Fibroblast of upper back skin (primary cell): ENCODE data around the gene MAP4K4.
"Not testable (repeated sequence)": the region's sequence is repeated elsewhere in the genome, so short reads cannot be mapped to it uniquely, and the experiment has no call there.

ENCODE experiments used
- DNase-seq: peaks from one replicate; pipeline ENCODE4 v3.0.0-alpha.2; 2013

The MAP4K4 gene

DNA sequence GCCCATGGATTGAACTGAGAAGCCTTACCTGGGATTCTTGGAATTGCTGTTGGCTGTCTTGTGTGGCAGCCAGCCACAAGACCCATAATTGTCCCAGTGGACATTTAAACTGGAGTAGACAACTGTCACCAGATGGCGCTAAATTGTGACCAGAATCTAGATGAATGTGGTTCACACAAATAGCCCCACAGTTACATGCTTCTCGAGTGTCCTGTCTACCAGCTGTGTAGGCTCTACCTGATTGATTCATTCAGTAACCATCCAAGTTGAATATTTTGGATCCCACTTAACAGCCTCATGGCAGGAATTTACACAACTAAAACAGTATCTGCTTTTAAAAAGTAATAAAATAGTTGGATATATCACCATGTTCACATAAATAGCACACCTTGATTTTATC, 73.2 kb downstream of the MAP4K4 start:
- DNase-seq = peak; percentile 72

DNA sequence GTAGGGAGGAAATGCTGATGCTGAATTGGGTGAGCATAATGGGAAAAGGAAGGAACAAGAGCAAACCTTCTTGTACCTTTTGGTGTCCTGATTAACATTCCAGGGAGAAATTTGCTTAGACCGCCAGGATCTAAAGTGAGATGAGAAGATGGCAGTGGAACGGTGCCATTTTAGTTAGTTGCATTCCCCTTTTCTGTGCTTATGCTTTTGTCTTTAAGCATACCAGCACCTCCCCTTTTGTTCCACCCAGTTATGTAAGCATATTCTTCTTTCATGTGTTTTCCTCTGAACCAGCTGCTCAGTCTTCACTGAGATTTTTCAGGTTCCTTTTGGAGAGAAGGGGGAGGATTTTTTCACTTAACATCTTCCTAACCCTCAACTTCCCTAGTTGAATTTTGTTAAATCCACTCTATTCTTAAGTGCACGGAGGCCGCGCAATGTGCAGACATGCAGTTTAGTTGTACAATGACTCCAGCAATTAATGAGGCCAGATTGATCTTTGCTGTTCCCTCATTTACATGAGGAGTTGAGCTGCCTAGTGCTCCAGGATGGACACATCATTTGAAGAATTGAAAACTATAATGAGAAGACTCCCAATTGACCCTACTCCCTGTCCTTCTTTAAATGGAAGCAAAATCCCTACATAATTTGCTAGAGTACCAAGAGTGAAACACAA, 73.9 kb downstream of the MAP4K4 start:
- no peak for DNase-seq

DNA sequence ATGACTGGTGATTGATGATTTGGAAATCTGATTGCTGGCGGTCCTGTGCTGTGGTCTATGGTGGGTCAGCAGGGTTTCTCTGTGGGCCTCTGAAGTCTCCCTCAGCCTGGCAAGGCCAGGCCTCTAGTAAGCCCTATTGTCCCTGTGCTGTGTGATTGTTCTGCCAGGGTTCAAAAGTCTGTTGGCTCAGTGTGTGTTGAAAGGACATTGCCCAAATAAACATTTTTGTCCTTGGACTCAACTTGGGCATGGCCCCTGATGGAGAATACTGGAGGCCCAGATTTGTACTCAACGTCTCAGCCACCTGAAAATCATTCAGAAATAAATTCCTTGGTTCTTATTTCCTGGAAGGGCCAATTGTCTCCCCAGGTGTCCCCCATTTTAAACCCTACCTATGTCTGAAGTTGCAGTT, 74.4 kb downstream of the MAP4K4 start:
- DNase-seq = no peak

DNA sequence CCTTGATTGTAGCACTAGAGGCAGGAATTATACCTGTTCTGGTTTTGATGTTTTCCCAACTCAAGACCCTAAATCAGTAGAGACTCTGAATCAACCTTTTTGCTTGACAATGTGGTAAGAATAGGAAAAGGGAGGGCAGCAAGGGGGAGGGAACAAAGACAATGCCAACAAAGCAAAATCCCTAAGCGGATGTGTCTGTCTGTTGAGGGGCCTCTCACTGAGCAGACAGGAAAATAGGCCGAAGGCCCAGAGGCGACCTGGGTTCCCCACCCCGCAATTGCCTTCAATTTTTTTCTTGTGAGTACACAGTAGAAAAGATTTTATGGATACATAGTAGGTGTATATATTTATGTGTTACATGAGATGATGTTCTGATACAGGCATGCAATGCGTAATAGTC, 75.6 kb downstream of the MAP4K4 start:
- DNase-seq = no peak

DNA sequence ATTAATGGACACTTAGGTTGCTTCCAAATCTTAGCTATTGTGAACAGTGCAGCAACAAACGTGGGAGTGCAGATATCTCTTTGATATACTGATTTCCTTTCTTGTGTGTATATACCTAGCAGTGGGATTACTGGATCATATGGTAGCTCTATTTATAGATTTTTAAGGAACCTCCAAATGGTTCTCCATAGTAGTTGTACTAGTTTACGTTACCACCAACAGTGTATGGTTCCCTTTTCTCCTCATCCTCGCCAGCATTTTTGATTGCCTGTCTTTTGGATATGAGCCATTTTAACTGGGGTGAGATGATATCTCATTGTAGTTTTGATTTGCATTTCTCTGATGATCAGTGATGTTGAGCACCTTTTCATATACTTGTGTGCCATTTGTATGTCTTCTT, 76.5 kb downstream of the MAP4K4 start:
- not testable (repeated sequence) for DNase-seq

DNA sequence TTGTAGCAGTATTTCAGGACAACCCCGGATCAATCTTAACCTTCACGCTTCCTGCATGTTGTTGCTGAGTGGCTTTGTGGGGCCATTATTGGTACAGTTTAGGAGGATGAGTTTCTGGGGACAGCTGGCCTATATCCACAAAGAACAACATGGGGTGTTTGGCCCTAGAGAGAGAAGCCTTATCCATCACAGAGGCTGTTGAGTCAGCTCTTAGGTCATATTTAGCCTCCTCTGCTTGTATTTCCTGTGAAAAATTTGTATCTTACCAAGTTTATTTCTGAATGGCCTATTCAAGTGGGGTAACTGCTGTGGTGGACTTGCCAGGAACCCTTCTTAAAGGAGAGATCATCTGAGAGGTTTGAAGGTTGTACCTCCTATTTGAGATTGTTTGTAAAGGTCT, 77.6 kb downstream of the MAP4K4 start:
- no peak for DNase-seq

DNA sequence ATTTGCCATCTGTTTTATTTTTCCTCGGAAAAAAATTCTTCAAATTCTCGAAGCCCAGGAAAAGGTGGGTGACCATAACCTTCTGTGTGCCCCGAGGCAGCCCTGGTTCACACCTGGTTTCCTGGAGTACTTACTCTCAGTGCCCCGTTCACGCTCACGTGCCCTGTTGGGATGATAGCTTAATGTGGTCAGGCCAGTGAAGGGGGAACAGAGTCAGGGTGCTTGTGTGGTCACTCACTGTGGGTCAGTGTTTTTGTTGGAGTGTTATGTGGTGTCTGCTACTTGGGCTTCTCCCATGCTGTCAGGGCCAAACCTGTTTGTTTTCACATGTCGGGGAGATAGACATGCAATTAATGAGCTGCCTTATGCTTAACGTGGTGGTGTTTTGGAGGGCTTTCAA, 78.1 kb downstream of the MAP4K4 start:
- DNase-seq = no peak

DNA sequence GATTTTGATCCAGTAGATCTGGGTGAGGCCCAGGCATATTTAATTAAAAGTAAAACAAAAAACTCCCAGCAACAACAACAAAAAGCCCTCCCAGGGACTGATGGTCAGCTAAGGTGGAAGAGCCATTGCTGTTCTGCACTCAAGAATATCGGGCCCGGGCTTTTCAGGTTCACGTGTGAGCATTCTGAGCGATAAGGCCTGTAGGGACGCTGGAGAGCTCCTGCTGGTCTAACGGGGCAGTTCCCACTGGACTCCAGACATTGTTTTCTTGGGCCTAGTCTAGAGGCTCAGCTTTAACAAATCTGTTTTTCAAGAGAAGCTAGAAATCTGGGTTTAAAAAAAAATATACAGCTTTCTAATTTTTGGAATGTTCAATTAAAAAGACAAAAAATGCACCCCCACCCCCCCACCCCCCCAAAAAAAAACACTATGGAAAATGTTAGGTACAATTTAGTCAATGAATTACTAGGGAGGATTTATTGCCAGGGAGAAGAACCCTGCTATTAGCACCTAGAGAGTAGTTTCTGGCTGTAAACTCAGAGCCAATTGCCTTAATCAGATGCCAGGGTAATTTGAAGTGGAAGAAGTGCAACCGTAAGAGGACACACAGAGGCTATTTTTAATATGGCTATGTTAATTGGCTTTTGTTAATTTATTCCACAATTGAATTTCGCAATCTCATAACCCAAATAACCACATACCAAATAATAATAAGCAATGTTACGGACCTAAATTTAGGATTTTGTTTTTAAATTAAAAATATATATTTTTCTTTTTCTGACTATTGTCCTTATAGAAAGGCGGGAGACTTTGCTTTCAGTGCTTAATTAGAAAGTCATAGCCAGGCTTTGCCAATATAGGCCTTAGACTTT, 78.9 kb downstream of the MAP4K4 start:
- no peak for DNase-seq

DNA sequence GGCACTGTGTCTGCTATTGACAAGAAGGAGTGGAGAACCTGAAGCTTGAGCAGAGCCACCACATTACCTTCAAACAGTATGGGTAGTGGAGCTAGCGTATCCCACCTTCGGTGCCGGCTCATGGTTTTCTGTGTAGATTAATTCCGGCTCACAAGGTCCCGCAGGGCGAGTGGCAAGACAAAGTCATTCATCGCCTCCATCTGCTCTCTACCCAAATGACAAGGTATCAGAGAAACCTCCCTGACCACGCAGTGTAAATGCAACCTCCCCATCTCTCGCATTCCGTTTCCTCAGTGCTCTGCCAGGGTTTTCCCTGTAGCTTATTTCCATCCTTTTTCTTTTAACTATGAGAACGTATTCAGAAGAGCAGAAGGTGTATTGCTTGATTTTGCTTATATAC, 79.8 kb downstream of the MAP4K4 start:
- no peak for DNase-seq

DNA sequence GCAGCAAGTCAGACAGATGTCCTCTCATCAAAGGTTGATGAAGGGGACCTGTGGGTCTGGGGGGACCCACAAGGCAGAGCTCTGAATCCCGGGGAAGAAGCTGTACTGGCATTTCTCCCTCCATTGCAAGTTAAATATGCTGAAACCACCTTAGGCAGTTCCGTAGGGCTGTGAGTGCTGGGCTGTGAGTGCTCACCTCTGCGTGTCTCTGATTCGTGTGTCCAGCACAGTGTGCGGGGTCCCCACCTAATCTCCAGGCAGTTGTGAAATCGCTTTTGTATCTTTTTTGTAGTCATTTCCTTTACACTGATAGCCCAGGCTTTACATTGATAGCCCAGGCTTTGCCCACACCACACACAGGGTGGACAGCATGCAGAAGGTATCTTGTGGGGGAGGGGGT, 80.6 kb downstream of the MAP4K4 start:
- DNase-seq = no peak

DNA sequence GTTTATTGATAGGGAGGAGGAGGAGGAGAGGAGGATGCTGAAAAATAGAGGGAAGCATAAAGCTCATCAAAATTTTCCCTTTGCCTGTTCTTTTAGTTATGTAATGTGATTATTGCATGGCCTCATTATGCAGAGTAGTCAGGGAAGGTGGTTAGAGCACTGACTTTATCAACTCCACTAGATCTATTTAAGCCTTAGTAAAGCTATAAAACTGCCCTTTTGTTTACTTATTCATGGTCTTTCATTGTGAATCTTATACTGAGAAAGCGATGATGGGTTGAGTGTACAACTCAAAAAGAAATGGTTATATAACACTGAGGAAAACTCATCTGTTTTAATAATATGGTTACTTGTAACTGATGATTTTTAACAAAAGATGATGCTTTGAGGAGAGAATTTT, 81.7 kb downstream of the MAP4K4 start:
- DNase-seq = no peak

DNA sequence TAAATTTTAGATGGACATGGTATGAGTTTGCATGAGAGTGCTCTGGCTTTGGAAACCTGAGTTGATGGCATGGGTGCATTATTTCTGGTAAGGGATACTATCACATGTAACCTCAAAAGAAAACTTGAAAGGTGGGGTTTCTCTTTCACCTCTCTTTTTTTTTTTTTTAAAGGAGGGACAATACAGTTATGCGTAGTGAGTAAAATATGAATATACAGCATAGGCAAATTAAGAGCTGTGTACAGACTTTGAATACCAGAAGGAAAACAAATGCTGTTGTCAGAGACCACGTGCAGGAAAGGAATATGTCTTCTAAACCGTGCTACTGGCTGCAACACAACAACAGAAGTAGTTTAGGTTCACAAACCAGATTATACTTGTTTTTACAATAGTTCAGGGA, 82.1 kb downstream of the MAP4K4 start:
- no peak for DNase-seq

DNA sequence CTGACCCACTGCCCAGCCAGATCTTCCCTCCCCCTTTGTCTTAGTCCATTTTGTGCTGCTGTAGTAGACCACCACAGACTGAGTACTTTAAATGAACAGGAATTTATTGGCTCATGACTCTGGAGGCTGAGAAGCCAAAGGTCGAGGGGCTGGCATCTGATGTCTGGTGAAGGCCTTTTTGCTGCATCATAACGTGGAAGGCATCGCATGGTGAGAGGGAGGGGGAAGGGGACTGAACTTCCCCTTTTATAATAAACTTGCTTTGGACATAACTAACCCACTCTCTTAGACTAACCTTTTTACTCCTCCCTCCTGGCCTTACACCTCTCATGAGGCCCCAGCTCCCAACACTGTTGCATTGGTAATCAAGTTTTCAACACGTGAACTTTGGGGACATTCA, 83.8 kb downstream of the MAP4K4 start:
- DNase-seq = no peak

DNA sequence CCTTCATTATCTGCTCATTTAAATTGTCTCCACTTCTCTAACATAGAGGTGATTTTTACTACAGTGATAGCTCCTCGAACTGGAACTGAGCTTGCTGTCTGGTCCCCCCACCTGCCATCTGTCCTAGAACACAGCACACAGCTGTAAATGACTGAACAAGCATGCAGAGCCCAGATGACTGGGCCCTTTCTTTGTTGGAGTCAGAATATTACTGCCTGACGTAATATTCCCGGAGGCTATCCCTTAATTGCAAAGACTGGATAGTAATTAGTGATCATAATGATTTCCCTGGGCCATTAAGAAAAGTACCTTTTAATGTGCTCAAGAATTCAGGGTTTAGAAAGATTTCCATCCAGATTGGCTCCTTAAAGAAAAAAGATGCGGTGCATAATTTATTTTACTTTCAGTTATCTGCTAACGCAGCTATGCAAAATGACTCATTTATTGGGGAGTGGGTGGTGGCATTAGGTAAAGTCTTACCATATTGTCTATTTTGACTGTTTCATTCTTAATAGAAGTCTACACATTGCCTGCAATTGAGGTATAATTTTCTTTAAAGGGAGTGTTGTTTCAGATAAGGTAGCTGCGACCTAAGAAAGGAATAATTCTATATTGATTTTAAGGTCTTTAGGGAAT, 84.4 kb downstream of the MAP4K4 start:
- no peak for DNase-seq

DNA sequence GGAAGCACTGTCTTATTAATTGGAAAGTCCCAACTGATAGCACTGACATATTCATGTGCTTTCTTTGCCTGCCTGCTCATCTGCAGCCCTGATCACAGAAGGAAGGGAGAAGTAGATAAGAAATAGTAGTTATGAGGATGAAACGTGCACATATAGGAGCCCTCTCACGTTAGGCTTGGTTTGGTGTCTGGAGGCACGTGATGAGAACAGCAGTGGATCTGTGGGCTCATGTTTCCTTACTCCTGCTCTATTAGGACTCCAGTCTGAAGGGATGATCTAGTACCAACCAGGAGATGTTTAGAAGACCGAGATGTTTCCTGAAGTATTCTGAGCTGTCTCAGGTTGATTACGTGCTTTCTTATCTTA, 84.9 kb downstream of the MAP4K4 start:
- DNase-seq = no peak

DNA sequence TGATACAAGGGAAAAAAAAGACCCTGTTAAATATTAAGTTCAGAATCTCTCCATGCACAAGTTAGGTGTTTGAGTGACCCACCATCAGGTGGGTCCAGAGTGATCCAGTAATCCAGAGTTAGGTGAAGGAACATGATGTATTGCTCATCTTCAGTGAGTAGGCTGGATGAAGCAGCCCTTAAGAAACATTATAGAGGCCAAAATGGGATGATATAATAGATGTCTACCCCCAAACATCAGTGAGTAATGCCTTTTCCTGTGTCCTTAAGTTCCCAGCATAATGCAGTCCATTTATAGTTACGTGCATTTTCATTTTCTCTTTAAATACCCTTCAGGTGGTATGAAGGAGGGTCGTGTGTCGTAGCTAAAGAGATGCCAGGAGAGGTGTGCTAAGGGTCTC, 89.6 kb downstream of the MAP4K4 start:
- DNase-seq = peak; percentile 51

DNA sequence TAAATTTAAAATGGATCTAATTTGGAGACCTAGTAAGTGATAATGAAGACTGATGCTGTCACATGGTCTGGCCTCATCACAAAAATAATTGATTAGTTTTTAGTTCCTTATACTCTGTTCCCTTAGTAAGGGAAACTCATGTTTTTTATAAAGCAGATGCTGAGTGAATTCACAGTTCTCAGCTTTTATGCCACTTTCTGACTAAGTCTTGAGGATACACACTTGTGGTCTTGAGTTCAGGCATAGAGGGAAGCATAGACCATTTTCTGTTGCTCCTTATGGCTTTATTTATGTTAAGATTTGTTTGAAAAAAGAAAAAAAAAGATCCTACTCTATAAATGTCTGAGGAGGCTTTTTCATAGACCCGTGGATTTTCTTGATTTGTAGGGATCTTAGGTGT, 91.1 kb downstream of the MAP4K4 start:
- no peak for DNase-seq

DNA sequence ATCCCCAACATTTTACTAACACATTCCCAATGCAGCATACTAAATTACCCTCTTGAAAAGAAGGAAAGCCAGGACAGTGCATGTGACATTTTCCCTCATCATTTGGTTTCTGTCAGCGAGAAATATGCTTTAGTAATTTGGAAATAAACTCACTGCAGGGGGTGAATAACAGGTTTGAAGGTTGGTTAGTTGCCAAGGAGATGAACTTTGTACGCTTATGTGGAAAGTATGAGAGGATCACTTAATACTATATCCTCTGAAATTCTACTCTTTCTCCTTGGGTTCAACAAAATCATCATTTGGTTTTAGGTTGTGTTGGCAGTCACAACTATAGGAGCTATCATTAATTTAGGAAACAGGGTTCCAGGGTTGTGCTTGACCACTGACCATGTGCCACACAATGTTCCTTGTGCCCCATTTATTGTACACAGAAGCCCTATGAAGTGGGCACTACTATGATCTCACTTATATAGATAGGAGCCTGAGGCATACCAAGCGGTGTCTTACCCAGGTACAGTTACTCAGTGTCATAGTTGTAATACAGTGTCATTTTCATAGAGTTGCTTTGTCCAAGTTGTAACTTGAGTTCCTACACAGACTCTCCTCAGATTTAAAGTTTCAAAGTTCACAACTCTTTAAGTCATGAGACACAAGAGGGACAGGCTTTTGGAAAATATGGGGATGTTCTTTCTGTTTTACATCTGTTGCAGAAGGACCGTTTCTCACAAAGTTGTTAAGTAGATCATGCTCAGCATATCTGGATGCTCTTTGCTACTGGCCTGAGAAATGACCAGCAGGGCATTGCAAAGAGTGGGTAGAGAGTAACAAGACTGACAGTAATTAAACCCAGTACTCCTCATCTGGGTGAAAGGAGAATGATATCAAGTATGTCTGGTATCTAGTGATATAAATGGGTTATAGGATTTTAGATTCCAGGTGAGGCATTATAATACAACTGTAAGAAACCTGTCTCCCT, 91.8 kb downstream of the MAP4K4 start:
- DNase-seq = peak; percentile 40

DNA sequence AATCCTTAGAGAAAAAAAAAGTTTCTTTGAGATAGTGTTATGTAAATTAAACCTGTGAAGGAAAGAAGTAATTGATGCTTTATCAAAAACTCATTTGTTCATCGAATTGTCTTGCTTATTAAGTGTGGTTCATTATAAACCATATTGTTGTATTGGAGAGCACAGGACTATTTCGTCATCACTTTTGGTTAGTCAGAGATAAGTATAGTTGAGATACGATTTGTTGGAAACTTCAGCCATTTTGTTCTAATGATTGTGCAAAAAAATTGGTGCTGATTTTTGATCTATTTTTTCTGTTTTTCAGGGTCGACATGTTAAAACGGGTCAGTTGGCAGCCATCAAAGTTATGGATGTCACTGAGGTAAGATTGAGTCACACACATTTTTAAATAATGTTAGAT, 92.9 kb downstream of the MAP4K4 start:
- DNase-seq = no peak

DNA sequence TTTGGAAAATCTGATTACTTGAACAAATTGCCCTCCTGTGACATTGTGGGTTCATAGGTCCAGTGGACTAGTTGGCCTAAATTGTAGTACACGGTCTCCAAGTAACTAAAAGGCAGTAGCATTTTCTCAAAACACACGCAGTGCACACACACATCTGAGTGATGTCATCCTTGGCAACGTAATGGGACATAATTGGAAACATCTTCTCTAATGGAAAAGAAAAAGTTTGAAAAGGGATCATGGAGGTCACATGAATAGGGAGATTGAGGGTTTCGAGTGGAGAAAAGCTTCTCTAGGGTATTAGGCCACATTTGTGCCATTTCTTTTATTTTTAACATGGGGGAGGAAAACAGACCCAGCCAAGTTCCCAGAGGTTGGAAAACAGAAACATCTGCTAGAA, 93.3 kb downstream of the MAP4K4 start:
- peak; percentile 90 for DNase-seq

DNA sequence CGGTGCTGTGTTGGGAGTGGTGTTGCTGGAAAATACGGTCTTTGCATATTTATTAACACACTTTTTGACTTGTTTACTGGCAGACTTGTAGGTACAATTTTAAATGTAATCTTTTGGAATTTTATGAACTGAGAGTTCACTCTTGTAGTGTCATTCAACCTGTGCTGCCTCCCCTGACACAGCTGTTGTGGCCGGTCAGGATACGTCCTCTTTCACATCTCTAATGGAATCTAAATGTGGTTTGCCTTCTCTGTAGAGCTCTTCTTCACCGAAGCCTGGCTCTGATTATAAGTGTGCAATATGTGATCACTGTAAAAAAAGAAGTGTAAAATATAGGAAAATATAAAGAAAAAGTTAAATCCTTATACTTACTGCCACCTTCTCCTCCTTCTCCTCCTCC, 94.7 kb downstream of the MAP4K4 start:
- no peak for DNase-seq

DNA sequence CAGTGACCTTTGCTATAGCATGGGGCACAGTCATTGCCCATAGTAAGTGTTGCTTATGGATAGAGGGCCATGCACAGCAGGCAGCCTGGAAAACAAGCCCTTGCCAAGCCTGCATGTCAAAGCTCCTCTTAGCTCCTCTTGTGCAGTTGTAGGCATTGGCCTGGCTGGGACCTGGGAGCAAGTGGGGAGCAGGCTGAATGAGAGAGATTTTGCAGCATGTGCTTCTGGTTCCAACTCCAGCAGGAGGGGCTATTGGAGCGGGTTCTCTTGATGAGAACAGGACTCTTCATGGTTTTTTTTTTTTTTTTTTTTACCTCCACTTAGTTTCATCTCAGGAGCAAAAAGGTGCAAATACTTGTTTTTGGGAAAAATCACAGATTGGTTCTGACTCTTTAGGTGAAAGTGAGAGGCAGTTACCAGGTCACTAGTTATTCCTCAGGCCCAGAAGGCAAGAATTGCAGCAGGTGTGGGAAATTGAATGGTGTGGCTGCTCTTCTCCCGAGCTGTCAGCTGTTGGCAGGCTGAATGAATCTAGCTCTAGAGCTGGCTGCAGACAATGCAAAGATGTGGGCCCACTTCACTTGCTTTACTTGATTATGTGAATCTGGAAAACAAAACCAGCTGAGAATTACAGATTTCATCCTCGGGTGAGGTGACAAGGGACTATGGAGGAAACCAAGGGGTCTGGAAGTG, 95.9 kb downstream of the MAP4K4 start:
- DNase-seq = no peak
